ENCODE results near the gene GLRA3.
"Not testable (repeated sequence)": the region's sequence is repeated elsewhere in the genome, so short reads cannot be mapped to it uniquely, and the experiment has no call there.

GLRA3 gene

DNA sequence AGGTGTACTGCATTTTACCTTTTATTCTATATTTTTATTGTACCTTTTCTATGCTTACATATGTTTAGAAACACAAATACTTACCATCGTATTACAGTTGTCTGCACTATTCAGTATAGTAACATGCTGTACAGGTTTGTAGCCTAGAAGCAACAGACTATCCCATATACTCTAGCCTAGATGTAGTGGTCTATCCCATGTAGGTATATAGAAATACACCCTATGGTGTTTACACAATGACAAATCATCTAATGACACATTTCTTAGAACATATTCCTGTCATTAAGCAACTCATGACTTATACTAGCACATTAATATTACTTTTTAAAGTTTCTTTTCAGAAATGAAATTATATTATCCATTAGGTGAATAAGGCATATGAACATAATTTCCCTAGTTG lies 195.6 kb downstream of the GLRA3 start:
- no peaks in the 10 kb centered on the region for H3K36me3 Mint-ChIP-seq
- H3K9me3 Mint-ChIP-seq = no peaks in the 10 kb centered on the region
- H3K4me1 Mint-ChIP-seq = peaks cover 7% of the 10 kb centered on the region
- DNase-seq = no peak
- H3K27me3 Mint-ChIP-seq = no peaks in the 10 kb centered on the region
- H3K27ac Mint-ChIP-seq = no peak overlapping the region
- CTCF ChIA-PET = no interaction called here
- H3K4me3 Mint-ChIP-seq = no peak overlapping the region

DNA sequence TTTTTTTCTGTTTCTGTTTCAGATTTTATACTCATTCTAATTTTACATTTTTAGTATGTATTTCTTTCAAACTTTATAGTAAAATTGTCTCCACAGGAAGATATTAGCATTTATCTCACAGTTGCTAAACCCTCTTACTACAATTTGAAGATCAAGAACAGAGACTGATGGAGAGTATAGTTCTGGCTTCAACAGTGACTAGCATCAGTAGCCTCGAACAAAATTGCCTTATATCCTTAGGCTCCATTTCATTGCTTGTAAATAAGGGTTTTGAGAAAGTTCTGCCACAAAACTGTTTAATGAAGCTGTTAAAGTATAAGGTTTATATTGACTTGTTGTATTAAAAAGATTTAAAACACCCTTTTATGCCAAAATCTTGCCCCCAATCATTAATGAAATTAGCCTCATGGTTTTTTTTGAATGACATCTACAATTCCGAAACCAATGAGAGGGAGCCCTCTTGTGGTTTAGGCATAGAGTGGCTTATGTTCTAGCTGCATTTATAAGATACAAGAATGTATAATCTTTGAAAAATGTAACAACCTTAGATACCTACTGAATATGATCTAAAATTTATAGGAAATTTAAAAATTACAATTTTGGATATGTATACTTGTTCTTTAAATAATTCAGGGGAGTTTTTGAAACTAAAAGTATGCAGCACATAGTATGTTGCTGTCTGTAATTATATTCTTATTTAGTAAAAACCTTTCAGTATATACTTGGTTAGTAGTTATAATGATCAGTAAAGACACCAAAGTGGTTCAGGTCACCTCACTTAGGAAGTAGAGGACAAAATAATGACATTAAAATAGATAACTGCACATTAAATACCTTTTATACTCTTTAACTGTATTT lies 196.9 kb downstream of the GLRA3 start:
- no peak for DNase-seq

DNA sequence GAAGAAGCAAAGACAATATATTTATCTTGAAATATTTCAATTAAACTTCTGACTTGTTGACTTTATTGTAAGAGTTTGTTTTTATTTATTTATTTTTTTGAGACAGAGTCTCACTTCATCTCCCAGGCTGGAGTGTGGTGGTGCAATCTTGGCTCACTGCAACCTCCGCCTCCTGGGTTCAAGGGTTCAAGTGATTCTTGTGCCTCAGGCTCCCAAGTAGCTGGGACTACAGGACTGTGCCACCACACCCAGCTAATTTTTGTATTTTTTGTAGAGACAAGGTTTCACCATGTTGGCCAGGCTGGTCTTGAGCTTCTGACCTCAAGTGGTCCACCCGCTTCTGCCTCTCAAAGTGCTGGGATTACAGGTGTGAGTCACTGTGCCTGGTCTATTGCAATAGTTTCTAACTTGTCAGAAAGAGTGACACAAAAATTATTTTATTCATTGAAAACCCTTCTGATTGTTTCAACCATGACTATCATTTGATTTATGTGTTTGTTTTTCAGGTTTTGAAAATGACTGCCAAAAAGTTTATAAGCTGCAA lies 199.1 kb downstream of the GLRA3 start:
- not testable (repeated sequence) for DNase-seq, H3K27me3 Mint-ChIP-seq, H3K4me3 Mint-ChIP-seq, H3K9me3 Mint-ChIP-seq, H3K4me1 Mint-ChIP-seq, H3K36me3 Mint-ChIP-seq, H3K27ac Mint-ChIP-seq
- CTCF ChIA-PET = interaction anchor here (1.3 kb wide), 1 partner anchor 264 kb away, joined by 3 read pairs; no protein-coding TSS in a partner anchor

More for the DNA sequence above, 196.9 kb downstream of the GLRA3 start:
- Mint-ChIP-seq H3K4me3 (no peak overlapping the region), H3K9me3 (no peaks in the 10 kb centered on the region), H3K27ac (no peak overlapping the region), H3K36me3 (no peaks in the 10 kb centered on the region), H3K4me1 (peaks cover 7% of the 10 kb centered on the region), H3K27me3 (no peaks in the 10 kb centered on the region)
- CTCF ChIA-PET = interaction anchor here (0.6 to 1.3 kb wide), 7 partner anchors 93 to 268 kb away, joined by 3 to 5 read pairs (median 4); no protein-coding TSS in a partner anchor

- Mint-ChIP-seq H3K27ac (no peak overlapping the region), H3K4me1 (peaks cover 7% of the 10 kb centered on the region), H3K36me3 (no peaks in the 10 kb centered on the region), H3K27me3 (no peaks in the 10 kb centered on the region), H3K9me3 (no peaks in the 10 kb centered on the region), H3K4me3 (no peak overlapping the region)
- DNase-seq = no peak
- CTCF ChIA-PET = interaction anchor here (1.3 kb wide), 1 partner anchor 264 kb away, joined by 3 read pairs; no protein-coding TSS in a partner anchor
Observed at GRCh38 chr4:174629265-174629664, 199.8 kb downstream of the GLRA3 start.

GRCh38 chr4:174628191-174628590 lies 200.9 kb downstream of the GLRA3 start:
- no peak for DNase-seq
- H3K4me1 Mint-ChIP-seq = no peaks in the 10 kb centered on the region

GRCh38 chr4:174627473-174627872 lies 201.6 kb downstream of the GLRA3 start:
- CTCF ChIA-PET = no interaction called here

More at GRCh38 chr4:174628191-174628590, 200.9 kb downstream of the GLRA3 start:
- CTCF ChIA-PET = no interaction called here
- no peaks in the 10 kb centered on the region for H3K9me3 Mint-ChIP-seq
- H3K4me3 Mint-ChIP-seq = no peak overlapping the region
- H3K27me3 Mint-ChIP-seq = no peaks in the 10 kb centered on the region
- no peak overlapping the region for H3K27ac Mint-ChIP-seq
- no peaks in the 10 kb centered on the region for H3K36me3 Mint-ChIP-seq

GRCh38 chr4:174626342-174627008 lies 202.6 kb downstream of the GLRA3 start:
- CTCF ChIA-PET = interaction anchor here (0.8 kb wide), 1 partner anchor 636 kb away, joined by 3 read pairs; no protein-coding TSS in a partner anchor
- Mint-ChIP-seq H3K4me1 (no peaks in the 10 kb centered on the region), H3K27me3 (no peaks in the 10 kb centered on the region), H3K27ac (no peak overlapping the region), H3K9me3 (no peaks in the 10 kb centered on the region), H3K4me3 (no peak overlapping the region), H3K36me3 (no peaks in the 10 kb centered on the region)
- DNase-seq = no peak

More at GRCh38 chr4:174627473-174627872, 201.6 kb downstream of the GLRA3 start:
- H3K27me3 Mint-ChIP-seq = no peaks in the 10 kb centered on the region
- H3K9me3 Mint-ChIP-seq = no peaks in the 10 kb centered on the region
- H3K36me3 Mint-ChIP-seq = no peaks in the 10 kb centered on the region
- no peaks in the 10 kb centered on the region for H3K4me1 Mint-ChIP-seq
- no peak overlapping the region for H3K4me3 Mint-ChIP-seq
- no peak for DNase-seq
- no peak overlapping the region for H3K27ac Mint-ChIP-seq

DNA sequence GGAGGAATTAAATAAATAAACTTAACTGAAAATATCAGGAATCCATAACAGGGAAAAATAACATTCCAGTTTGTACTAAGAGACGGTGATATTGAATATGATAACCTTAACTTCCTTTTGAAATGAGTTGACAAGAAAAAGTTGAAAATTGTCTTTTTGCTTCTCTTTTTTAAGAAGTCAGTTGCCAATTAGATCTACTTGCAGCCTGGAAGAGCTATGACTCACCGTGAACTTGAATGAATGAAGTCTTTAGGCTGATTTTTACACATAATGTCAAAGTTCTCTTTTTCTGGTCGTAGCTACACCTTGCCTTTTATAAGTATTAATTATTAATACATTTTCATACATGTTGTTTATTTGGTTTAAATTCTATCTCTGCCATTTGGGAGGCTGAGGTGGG lies 212.4 kb downstream of the GLRA3 start:
- H3K27ac Mint-ChIP-seq = no peak overlapping the region
- peaks cover 10% of the 10 kb centered on the region for H3K9me3 Mint-ChIP-seq
- H3K4me3 Mint-ChIP-seq = no peak overlapping the region
- CTCF ChIA-PET = no interaction called here
- DNase-seq = no peak
- no peaks in the 10 kb centered on the region for H3K27me3 Mint-ChIP-seq
- peaks cover 3% of the 10 kb centered on the region for H3K36me3 Mint-ChIP-seq
- peaks cover 3% of the 10 kb centered on the region for H3K4me1 Mint-ChIP-seq

DNA sequence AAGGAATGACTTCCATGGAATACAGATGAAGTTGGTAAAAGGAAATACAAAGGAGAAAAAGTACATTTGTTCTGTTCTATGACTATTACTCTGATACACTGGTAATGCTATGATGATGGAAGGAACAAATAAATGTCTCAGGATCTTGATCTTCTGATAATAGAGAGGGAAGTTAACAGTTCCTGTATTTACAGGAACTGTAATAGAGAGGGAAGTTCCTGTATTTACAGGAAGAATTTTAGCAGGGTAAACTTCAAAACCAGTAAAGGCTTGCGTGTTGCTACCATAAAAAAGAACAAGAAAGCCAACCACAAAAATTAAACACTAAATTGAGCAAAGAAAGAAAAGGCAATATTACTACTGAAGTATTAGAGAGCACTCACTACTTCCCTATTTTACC lies 215.1 kb downstream of the GLRA3 start:
- DNase-seq = no peak
- Mint-ChIP-seq H3K9me3 (peaks cover 13% of the 10 kb centered on the region), H3K4me3 (no peak overlapping the region), H3K27ac (no peak overlapping the region), H3K36me3 (peaks cover 3% of the 10 kb centered on the region), H3K27me3 (no peaks in the 10 kb centered on the region), H3K4me1 (peaks cover 3% of the 10 kb centered on the region)
- CTCF ChIA-PET = no interaction called here

GRCh38 chr4:174611792-174612191 lies 217.3 kb downstream of the GLRA3 start:
- Mint-ChIP-seq H3K4me1 (peaks cover 3% of the 10 kb centered on the region), H3K4me3 (no peak overlapping the region), H3K27ac (no peak overlapping the region), H3K27me3 (no peaks in the 10 kb centered on the region), H3K9me3 (peaks cover 13% of the 10 kb centered on the region), H3K36me3 (peaks cover 3% of the 10 kb centered on the region)
- CTCF ChIA-PET = interaction anchor here (0.7 kb wide), 1 partner anchor 398 kb away, joined by 4 read pairs; no protein-coding TSS in a partner anchor
- no peak for DNase-seq

DNA sequence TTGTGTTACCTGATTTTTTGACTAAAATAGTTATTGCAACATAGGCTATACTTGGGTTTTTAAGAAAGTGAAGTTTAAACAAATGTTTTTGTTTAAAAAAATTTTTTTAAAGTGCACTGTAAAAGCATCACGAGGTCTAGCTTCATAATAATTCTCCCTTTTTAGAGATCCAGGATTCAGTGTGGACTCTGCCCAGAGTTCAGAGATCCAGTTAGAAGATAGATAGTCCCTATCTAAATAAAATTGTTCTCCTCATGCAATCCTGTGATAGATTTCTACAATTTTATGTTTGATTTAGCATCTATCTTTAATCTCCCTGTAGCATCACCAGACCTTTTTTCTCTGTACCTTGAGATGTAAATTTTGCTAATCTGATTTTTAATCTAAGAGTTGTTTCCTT lies 221.3 kb downstream of the GLRA3 start:
- Mint-ChIP-seq H3K27me3 (no peaks in the 10 kb centered on the region), H3K9me3 (peaks cover 10% of the 10 kb centered on the region)
- CTCF ChIA-PET = no interaction called here

GRCh38 chr4:174604198-174604597 lies 224.8 kb downstream of the GLRA3 start:
- H3K4me3 Mint-ChIP-seq = no peak overlapping the region
- H3K27me3 Mint-ChIP-seq = no peaks in the 10 kb centered on the region
- CTCF ChIA-PET = no interaction called here
- H3K9me3 Mint-ChIP-seq = no peaks in the 10 kb centered on the region
- H3K4me1 Mint-ChIP-seq = no peaks in the 10 kb centered on the region
- no peak for DNase-seq
- no peak overlapping the region for H3K27ac Mint-ChIP-seq
- no peaks in the 10 kb centered on the region for H3K36me3 Mint-ChIP-seq

More for the DNA sequence above, 221.3 kb downstream of the GLRA3 start:
- no peak for DNase-seq
- no peak overlapping the region for H3K4me3 Mint-ChIP-seq
- no peak overlapping the region for H3K27ac Mint-ChIP-seq
- H3K4me1 Mint-ChIP-seq = no peaks in the 10 kb centered on the region
- H3K36me3 Mint-ChIP-seq = peaks cover 1% of the 10 kb centered on the region

DNA sequence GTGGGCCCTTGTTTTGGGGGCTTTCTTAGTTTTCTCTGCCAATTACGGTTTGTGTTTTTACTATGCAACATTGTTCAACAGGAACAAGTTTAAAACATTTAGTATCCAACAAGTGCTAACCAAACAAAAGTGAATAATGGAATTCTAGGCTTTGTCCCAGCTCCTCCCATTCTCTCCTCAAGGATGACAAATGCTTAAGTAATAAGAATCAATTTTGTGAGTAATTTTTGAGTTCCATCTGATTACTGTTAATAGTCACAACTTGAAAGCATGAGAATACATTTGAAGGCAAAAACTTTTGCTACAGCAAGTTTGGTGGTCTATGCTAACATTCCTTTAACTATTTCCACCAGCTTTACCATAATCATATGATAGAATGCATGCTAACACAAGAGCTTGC lies 228.7 kb downstream of the GLRA3 start:
- H3K4me3 Mint-ChIP-seq = no peak overlapping the region
- no peak overlapping the region for H3K27ac Mint-ChIP-seq
- H3K9me3 Mint-ChIP-seq = peaks cover 4% of the 10 kb centered on the region
- DNase-seq = no peak
- no peaks in the 10 kb centered on the region for H3K36me3 Mint-ChIP-seq
- H3K4me1 Mint-ChIP-seq = no peaks in the 10 kb centered on the region
- CTCF ChIA-PET = no interaction called here
- H3K27me3 Mint-ChIP-seq = no peaks in the 10 kb centered on the region

- no peak overlapping the region for H3K27ac Mint-ChIP-seq
- no peak overlapping the region for H3K4me3 Mint-ChIP-seq
- no peak for DNase-seq
- no peaks in the 10 kb centered on the region for H3K4me1 Mint-ChIP-seq
- no peaks in the 10 kb centered on the region for H3K27me3 Mint-ChIP-seq
- CTCF ChIA-PET = no interaction called here
- peaks cover 4% of the 10 kb centered on the region for H3K9me3 Mint-ChIP-seq
- no peaks in the 10 kb centered on the region for H3K36me3 Mint-ChIP-seq
Observed at GRCh38 chr4:174598800-174599199, 230.2 kb downstream of the GLRA3 start.
